ENCODE results near the gene SLC19A1.

GRCh38 chr21:45451091-45451740 lies 91.0 kb downstream of the SLC19A1 start:
- TF ChIP-seq POLR2A (IDR thresholded peaks at IDR 0.05) (no peak), CTCF (IDR thresholded peaks at IDR 0.05) (no peak)
